Heart left ventricle (tissue), 16 donors: ENCODE data around the gene BICDL2. TPM values are rescaled to one million over a fixed set of nuclear protein-coding genes. Genes with fewer than 3 reads are reported as not detected.

Experiments used
- ATAC-seq, 4 donors: fragments of 200-7000 bp; cut with Tn5 transposase; one replicate each; pipeline ENCODE4 v1.9.1; 2020 to 2022; ENCODE audit warnings: moderate library complexity in 4 of 4, mild to moderate bottlenecking in 3 of 4, moderate number of reproducible peaks in 1 of 4
- DNase-seq, 5 donors: peaks; one replicate each; pipeline ENCODE4 v3.0.0-alpha.2; 2020
- H3K27ac ChIP-seq, 12 donors: fragments of 200-600 bp; sonication (generic) in 4 of 12; one replicate each; pipeline versions ENCODE4 v1.5.0 to v1.8.0; 2016 to 2022; ENCODE audit warnings: mild to moderate bottlenecking in 2 of 12
- H3K27me3 ChIP-seq, 9 donors: fragments of 200-600 bp; sonication (generic) in 2 of 9; one replicate each; pipeline versions ENCODE4 v1.5.1 to v1.8.0; 2016 to 2022; ENCODE audit warnings: mild to moderate bottlenecking in 3 of 9
- H3K36me3 ChIP-seq, 9 donors: fragments of 200-600 bp; sonication (generic) in 2 of 9; one replicate each; pipeline versions ENCODE4 v1.5.0 to v1.8.0; 2018 to 2022; ENCODE audit warnings: mild to moderate bottlenecking in 2 of 9
- H3K4me1 ChIP-seq, 12 donors: fragments of 200-600 bp; sonication (generic) in 4 of 12; one replicate each; pipeline versions ENCODE4 v1.5.0 to v1.8.0; 2016 to 2022; ENCODE audit warnings: mild to moderate bottlenecking in 3 of 12
- H3K4me3 ChIP-seq, 12 donors: fragments of 200-600 bp; sonication (generic) in 4 of 12; one replicate each; pipeline versions ENCODE4 v1.5.0 to v1.8.0; 2017 to 2022; ENCODE audit warnings: mild to moderate bottlenecking in 9 of 12, moderate library complexity in 4 of 12
- H3K9me3 ChIP-seq, 12 donors: fragments of 200-600 bp; sonication (generic) in 4 of 12; one replicate each; pipeline versions ENCODE4 v1.5.0 to v1.8.0; 2016 to 2022; ENCODE audit warnings: mild to moderate bottlenecking in 1 of 12
- POLR2A ChIP-seq, 2 donors: fragments of 450-650 bp; IDR thresholded peaks; one replicate each; pipeline ENCODE4 v1.6.1; 2017; ENCODE audit warnings: antibody characterized with exemption in 2 of 2, mild to moderate bottlenecking in 2 of 2, moderate library complexity in 2 of 2
- WGBS, 4 donors: extraction: QIAGEN DNeasy Blood & Tissue Kit in 2 of 4; methylation state at CpG; one replicate each; pipeline versions ENCODE4 v1.1.5 to v1.1.7; 2013 to 2018; 5-methylcytosine and 5-hydroxymethylcytosine counted together
- intact Hi-C, 10 donors: fragments of 100-400 bp; cut with DNase I; formaldehyde crosslinking; loops; one replicate each; pipeline versions ENCODE4 v1.11.1 to v1.14.2; 2022
- polyA plus RNA-seq, 2 donors: library from polyadenylated mRNA; stranded (reverse); fragments of 200-250 nt; gene quantifications; one replicate each; pipeline ENCODE4 v1.2.3, GENCODE V29; 2013
- total RNA-seq, 9 donors: library from RNA; depleted of rRNA in 2 of 9; stranded (reverse); fragments of >200 nt in 2 of 9; fragmentation: NEBNext Ultra II Directional in 3 of 9; extraction: Animal tissue kit (Norgen Biotek cat#: 25700) in 3 of 9; gene quantifications; one replicate each; pipeline versions ENCODE4 v1.1.0 to v1.2.4, GENCODE V29; 2016 to 2023
- TF ChIP-seq, protein P1 (sequence below), 12 donors: fragments of 200-600 bp; sonication (generic) in 4 of 12; IDR thresholded peaks; one replicate each; pipeline versions ENCODE4 v1.5.0 to v1.8.0; 2018 to 2022; ENCODE audit warnings: antibody characterized with exemption in 12 of 12, mild to moderate bottlenecking in 5 of 12
- donor health status: ischemic (EF 13 %, LVEDD 7.1; RV severe dilation, severe dysfunction).
- donor health status: healthy with polysubstance abuse.
- donor health status: DM: no; HTN: yes; CAD: no.
- donor health status: DM: no; HTN: no; CAD: no.
- donor health status: ischemic (EF 25% LVEDD 6.9; RV normal size, moderate dysfunction).
- donor health status: ischemic (EF 25% LVEDD 5.7; RV mildly dilated, moderate dysfunction).
- donor health status: healthy.
- donor health status: DM: yes; HTN: yes; CAD: no.
- donor health status: ischemic (EF 35%, LVEDD 5.7; RV mildly dilated, moderate dysfunction).
- donor health status: nonischemic (EF 11% LVEDD 7.7; RV severe dilation, severe dysfunction).
- donor health status: DM: yes; HTN: yes; CAD: no.
- donor health status: PGD.
- donor health status: ischemic (EF 29% LVEDD 5.4; RV normal size, mild dysfunction).
- donor health status: nonischemic (EF 23%, LVEDD 6.1; RV moderate dilation, normal function).

Gene BICDL2
- total and polyA plus RNA-seq, 11 donors, result 0.07 TPM; not detected in 10

- no peak for ATAC-seq
- no peak for DNase-seq
- TF ChIP-seq POLR2A (IDR thresholded peaks at IDR 0.05), result no peak
- Histone ChIP-seq H3K9me3 (no peaks in the 10 kb centered on the region), H3K4me1 (peaks cover 0 to 27% (median 15%) of the 10 kb centered on the region in 12 donors), H3K27ac (no peak overlapping the region), H3K27me3 (peaks cover 0 to 17% (median 3%) of the 10 kb centered on the region in 9 donors), H3K36me3 (no peaks in the 10 kb centered on the region), H3K4me3 (no peak overlapping the region)
- 66 to 69% (median 68%) methylated on average over 7 to 8 of the region's 8 CpGs for WGBS, 4 donors
- intact Hi-C loops, result no loop called here
Observed at GRCh38 chr16:2988590-2989099, 48.1 kb downstream of the BICDL2 start.

DNA sequence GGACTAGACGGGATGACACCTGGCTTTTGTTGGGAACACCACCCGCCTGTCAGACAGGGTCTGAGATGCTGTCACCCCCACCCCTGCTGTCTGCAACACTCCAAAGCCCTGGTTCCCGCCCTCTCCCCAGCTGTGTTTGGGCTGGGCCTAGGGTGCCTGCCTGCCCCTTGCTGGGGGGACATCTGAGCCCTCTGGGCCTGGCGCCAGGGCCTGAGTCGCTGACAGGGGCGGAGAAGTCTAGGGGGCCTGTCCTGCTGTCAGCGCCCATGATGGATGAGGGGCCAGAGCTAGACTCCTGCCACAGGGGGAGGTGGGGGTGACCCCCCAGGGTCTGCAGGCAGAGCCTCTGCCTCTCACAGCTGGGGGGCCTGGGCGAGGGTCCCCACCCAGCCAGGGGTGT, 48.9 kb downstream of the BICDL2 start:
- intact Hi-C loops, result no loop called here
- WGBS, 4 donors, result 55 to 67% (median 61%) methylated on average over 2 to 8 of the region's 8 CpGs
- Histone ChIP-seq H3K9me3 (no peaks in the 10 kb centered on the region), H3K36me3 (no peaks in the 10 kb centered on the region), H3K4me3 (no peak overlapping the region), H3K27me3 (peaks cover 0 to 17% (median 3%) of the 10 kb centered on the region in 9 donors), H3K4me1 (peaks cover 0 to 32% (median 15%) of the 10 kb centered on the region in 12 donors), H3K27ac (no peak overlapping the region)
- no peak for DNase-seq
- no peak for ATAC-seq
- TF ChIP-seq, protein P1, sequence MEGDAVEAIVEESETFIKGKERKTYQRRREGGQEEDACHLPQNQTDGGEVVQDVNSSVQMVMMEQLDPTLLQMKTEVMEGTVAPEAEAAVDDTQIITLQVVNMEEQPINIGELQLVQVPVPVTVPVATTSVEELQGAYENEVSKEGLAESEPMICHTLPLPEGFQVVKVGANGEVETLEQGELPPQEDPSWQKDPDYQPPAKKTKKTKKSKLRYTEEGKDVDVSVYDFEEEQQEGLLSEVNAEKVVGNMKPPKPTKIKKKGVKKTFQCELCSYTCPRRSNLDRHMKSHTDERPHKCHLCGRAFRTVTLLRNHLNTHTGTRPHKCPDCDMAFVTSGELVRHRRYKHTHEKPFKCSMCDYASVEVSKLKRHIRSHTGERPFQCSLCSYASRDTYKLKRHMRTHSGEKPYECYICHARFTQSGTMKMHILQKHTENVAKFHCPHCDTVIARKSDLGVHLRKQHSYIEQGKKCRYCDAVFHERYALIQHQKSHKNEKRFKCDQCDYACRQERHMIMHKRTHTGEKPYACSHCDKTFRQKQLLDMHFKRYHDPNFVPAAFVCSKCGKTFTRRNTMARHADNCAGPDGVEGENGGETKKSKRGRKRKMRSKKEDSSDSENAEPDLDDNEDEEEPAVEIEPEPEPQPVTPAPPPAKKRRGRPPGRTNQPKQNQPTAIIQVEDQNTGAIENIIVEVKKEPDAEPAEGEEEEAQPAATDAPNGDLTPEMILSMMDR (IDR thresholded peaks at IDR 0.05), result no peak

- intact Hi-C loops, result no loop called here
- Histone ChIP-seq H3K4me1 (peaks cover 0 to 32% (median 15%) of the 10 kb centered on the region in 12 donors), H3K9me3 (no peaks in the 10 kb centered on the region), H3K27me3 (peaks cover 0 to 17% (median 3%) of the 10 kb centered on the region in 9 donors), H3K27ac (no peak overlapping the region), H3K4me3 (no peak overlapping the region), H3K36me3 (no peaks in the 10 kb centered on the region)
- ATAC-seq (no peak), DNase-seq (no peak)
- TF ChIP-seq POLR2A (IDR thresholded peaks at IDR 0.05), result no peak
- TF ChIP-seq, protein P1 (IDR thresholded peaks at IDR 0.05), result no peak
- WGBS, 4 donors, result 75 to 94% (median 84%) methylated on average over 7 to 9 of the region's 9 CpGs
Observed at GRCh38 chr16:2987286-2987685, 49.5 kb downstream of the BICDL2 start.

- no peaks in the 10 kb centered on the region for H3K9me3 ChIP-seq
- peak overlapping the region in 5 of 12 donors; percentile 70 to 97 (median 88) for H3K27ac ChIP-seq
- H3K36me3 ChIP-seq, result no peaks in the 10 kb centered on the region
- WGBS, 4 donors, result 75 to 80% (median 79%) methylated on average over 13 to 17 of the region's 17 CpGs
- H3K4me3 ChIP-seq, result no peak overlapping the region
- intact Hi-C loops, result no loop called here
- DNase-seq (no peak), ATAC-seq (no peak)
- peaks cover 0 to 17% (median 3%) of the 10 kb centered on the region in 9 donors for H3K27me3 ChIP-seq
- H3K4me1 ChIP-seq, result peaks cover 0 to 32% (median 15%) of the 10 kb centered on the region in 12 donors
- TF ChIP-seq, protein P1 (IDR thresholded peaks at IDR 0.05), result no peak
- TF ChIP-seq POLR2A (IDR thresholded peaks at IDR 0.05), result no peak
Observed at GRCh38 chr16:2986623-2987188, 50.0 kb downstream of the BICDL2 start.
